Measurements from ENCODE around the gene TEX2.

DNA sequence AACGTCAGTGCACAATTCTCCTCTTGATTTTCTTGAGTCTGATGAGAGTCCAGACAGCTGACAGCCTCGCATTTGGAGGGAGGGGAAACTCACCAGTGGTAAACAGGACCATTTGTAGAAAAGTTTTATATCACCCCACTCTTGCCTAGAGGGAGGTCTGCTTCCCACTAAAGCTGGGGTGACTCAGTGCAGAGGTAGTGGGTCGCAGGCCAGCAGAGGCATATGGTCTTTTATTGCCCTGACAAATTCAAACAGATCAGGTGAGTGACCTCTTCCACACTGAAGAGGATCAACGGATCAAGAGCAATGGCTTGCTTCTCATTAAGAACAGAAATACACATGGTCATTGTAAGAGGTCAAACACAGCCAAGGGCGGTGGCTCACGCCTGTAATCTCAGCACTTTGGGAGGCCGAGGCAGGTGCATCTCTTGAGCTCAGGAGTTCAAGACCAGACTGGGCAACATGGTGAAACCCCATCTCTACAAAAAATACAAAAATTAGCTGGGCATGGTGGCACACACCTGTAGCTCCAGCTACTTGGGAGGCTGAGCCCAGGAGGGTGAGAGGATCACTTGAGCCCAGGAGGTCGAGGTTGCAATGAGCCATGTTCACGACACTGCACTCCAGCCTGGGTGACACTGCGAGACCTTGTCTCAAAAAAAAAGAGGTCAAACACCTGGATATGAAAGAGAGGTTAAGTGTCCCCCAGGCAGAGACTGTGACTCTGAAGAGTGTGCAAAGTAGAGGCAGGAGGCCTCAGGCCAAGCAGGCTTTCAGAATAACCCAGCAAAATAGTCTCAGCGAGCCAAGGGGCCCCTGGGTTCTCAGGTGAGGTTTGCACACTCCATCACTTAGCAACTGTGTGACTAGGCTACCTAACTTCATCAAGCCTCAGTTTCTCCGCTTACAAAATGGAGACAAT lies 76.6 kb downstream of the TEX2 start:
- TF ChIP-seq, protein P1, sequence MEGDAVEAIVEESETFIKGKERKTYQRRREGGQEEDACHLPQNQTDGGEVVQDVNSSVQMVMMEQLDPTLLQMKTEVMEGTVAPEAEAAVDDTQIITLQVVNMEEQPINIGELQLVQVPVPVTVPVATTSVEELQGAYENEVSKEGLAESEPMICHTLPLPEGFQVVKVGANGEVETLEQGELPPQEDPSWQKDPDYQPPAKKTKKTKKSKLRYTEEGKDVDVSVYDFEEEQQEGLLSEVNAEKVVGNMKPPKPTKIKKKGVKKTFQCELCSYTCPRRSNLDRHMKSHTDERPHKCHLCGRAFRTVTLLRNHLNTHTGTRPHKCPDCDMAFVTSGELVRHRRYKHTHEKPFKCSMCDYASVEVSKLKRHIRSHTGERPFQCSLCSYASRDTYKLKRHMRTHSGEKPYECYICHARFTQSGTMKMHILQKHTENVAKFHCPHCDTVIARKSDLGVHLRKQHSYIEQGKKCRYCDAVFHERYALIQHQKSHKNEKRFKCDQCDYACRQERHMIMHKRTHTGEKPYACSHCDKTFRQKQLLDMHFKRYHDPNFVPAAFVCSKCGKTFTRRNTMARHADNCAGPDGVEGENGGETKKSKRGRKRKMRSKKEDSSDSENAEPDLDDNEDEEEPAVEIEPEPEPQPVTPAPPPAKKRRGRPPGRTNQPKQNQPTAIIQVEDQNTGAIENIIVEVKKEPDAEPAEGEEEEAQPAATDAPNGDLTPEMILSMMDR (IDR thresholded peaks at IDR 0.05; ENCODE audit: low read depth, low read length), result no peak
- TF ChIP-seq EZH2phosphoT487 (IDR thresholded peaks at IDR 0.05; ENCODE audit: low read depth), result no peak

Data from OCI-LY3 (cell line).